ENCODE measurements around the gene CAPN1. TPM values are rescaled to one million over a fixed set of nuclear protein-coding genes. Genes with fewer than 3 reads are reported as not detected.

Gene CAPN1
- total and polyA plus RNA-seq, 8 donors, result 103 to 144 (median 108) TPM

GRCh38 chr11:65134240-65134951 lies 47.3 kb upstream of the CAPN1 start, which contains the start of gene SYVN1:
Gene SYVN1 (minus strand): TSS chr11:65134519. CDS start chr11:65133601, 918 bp downstream.
- Histone ChIP-seq H3K36me3 (peaks cover 2 to 38% (median 25%) of the 10 kb centered on the region in 3 donors), H3K9me3 (no peaks in the 10 kb centered on the region), H3K27me3 (no peaks in the 10 kb centered on the region), H3K4me1 (peaks cover 14 to 32% (median 26%) of the 10 kb centered on the region in 3 donors), H3K4me3 (peak within 1 kb of the TSS; percentile 70 to 93 (median 82)), H3K27ac (peak within 1 kb of the TSS; percentile 99 to 100 (median 99))
- intact Hi-C loops (cut with DNase I), result loop anchor here in 2 of 3 donors (5.0 kb wide), 1 partner anchor 48 kb away; the partner anchor contains the start of gene CAPN1 (in 2 of the 2)
- FAIRE-seq (no peak), DNase-seq (peak; percentile 90 to 97 (median 94)), ATAC-seq (peak; percentile 82 to 92 (median 84))
- TF ChIP-seq CTCF (IDR thresholded peaks at IDR 0.05), result no peak
- 0% methylated on average over 55 to 60 of the region's 60 CpGs for WGBS, 2 donors

- intact Hi-C loops (cut with DNase I), result loop anchor here in 2 of 3 donors (5.0 kb wide), 1 partner anchor 47 kb away; the partner anchor contains the start of gene CAPN1 (in 2 of the 2)
- 1% methylated on average over 24 of the region's 24 CpGs for WGBS, 2 donors
- DNase-seq (peak; percentile 90 to 99 (median 99)), FAIRE-seq (peak; percentile 90), ATAC-seq (peak; percentile 75 to 90 (median 84))
- H3K36me3 ChIP-seq, result peaks cover 0 to 31% (median 18%) of the 10 kb centered on the region in 3 donors
- H3K9me3 ChIP-seq, result no peaks in the 10 kb centered on the region
- no peaks in the 10 kb centered on the region for H3K27me3 ChIP-seq
- H3K4me1 ChIP-seq, result peaks cover 14 to 32% (median 26%) of the 10 kb centered on the region in 3 donors
- H3K27ac ChIP-seq, result peak overlapping the region; percentile 99 to 100 (median 99)
- peak overlapping the region; percentile 70 to 93 (median 82) for H3K4me3 ChIP-seq
- no peak for TF ChIP-seq CTCF (IDR thresholded peaks at IDR 0.05)
Observed at GRCh38 chr11:65134952-65135632, 46.6 kb upstream of the CAPN1 start.

- no peak for TF ChIP-seq CTCF (IDR thresholded peaks at IDR 0.05)
- Histone ChIP-seq H3K4me3 (peak overlapping the region in 2 of 4 donors; percentile 70 to 78), H3K36me3 (peaks cover 0 to 25% (median 12%) of the 10 kb centered on the region in 3 donors), H3K9me3 (no peaks in the 10 kb centered on the region), H3K27ac (peak overlapping the region; percentile 99 to 100 (median 99)), H3K4me1 (peaks cover 14 to 32% (median 26%) of the 10 kb centered on the region in 3 donors), H3K27me3 (no peaks in the 10 kb centered on the region)
- intact Hi-C loops (cut with DNase I), result no loop called here
- FAIRE-seq (no peak), DNase-seq (no peak), ATAC-seq (no peak)
- 36 to 40% methylated on average over 11 of the region's 11 CpGs for WGBS, 2 donors
Observed at GRCh38 chr11:65135633-65136145, 46.0 kb upstream of the CAPN1 start.

- no peak for DNase-seq
- no peak for FAIRE-seq
- no peaks in the 10 kb centered on the region for H3K9me3 ChIP-seq
- no peak for ATAC-seq
- whole genome bisulfite sequencing, 2 donors, result 88 to 92% methylated on average over 15 of the region's 15 CpGs
- TF ChIP-seq CTCF (IDR thresholded peaks at IDR 0.05), result no peak
- H3K36me3 ChIP-seq, result peaks cover 0 to 16% (median 3%) of the 10 kb centered on the region in 3 donors
- H3K27ac ChIP-seq, result peak overlapping the region in 3 of 4 donors; percentile 99 to 100 (median 99)
- H3K27me3 ChIP-seq, result no peaks in the 10 kb centered on the region
- no peak overlapping the region for H3K4me3 ChIP-seq
- H3K4me1 ChIP-seq, result peaks cover 14 to 30% (median 26%) of the 10 kb centered on the region in 3 donors
- intact Hi-C loops (cut with DNase I), result no loop called here
Observed at GRCh38 chr11:65136515-65137096, 45.1 kb upstream of the CAPN1 start.
